ENCODE results near the gene SMIM43.

Gene SMIM43

GRCh38 chr4:121724671-121725070 lies 40.3 kb downstream of the SMIM43 start:
- no peak overlapping the region for H3K27ac ChIP-seq (ENCODE audit: low read depth in 2 of 2, low read length in 2 of 2)
- H3K9ac ChIP-seq (ENCODE audit: low read depth in 1 of 2, low read length in 2 of 2), result no peak overlapping the region
- H3K36me3 ChIP-seq (ENCODE audit: control insufficient read depth in 2 of 2, insufficient read depth in 2 of 2, low read length in 2 of 2), result no peaks in the 10 kb centered on the region
- H3K27me3 ChIP-seq (ENCODE audit: control insufficient read depth in 2 of 2, insufficient read depth in 2 of 2, low read length in 2 of 2), result no peaks in the 10 kb centered on the region
- peaks cover 0 to 3% of the 10 kb centered on the region in 2 donors for H3K4me1 ChIP-seq (ENCODE audit: control insufficient read depth in 2 of 2, insufficient read depth in 2 of 2, low read length in 2 of 2)
- no peak overlapping the region for H3K4me3 ChIP-seq (ENCODE audit: low read length in 2 of 2)
- no peaks in the 10 kb centered on the region for H3K9me3 ChIP-seq (ENCODE audit: control insufficient read depth in 2 of 2, low read length in 2 of 2)

GRCh38 chr4:121721700-121722099 lies 43.3 kb downstream of the SMIM43 start:
- Histone ChIP-seq H3K4me1 (ENCODE audit: control insufficient read depth in 2 of 2, insufficient read depth in 2 of 2, low read length in 2 of 2) (peaks cover 0 to 3% of the 10 kb centered on the region in 2 donors), H3K9me3 (ENCODE audit: control insufficient read depth in 2 of 2, low read length in 2 of 2) (no peaks in the 10 kb centered on the region), H3K4me3 (ENCODE audit: low read length in 2 of 2) (no peak overlapping the region), H3K9ac (ENCODE audit: low read depth in 1 of 2, low read length in 2 of 2) (no peak overlapping the region), H3K27ac (ENCODE audit: low read depth in 2 of 2, low read length in 2 of 2) (no peak overlapping the region), H3K27me3 (ENCODE audit: control insufficient read depth in 2 of 2, insufficient read depth in 2 of 2, low read length in 2 of 2) (no peaks in the 10 kb centered on the region), H3K36me3 (ENCODE audit: control insufficient read depth in 2 of 2, insufficient read depth in 2 of 2, low read length in 2 of 2) (no peaks in the 10 kb centered on the region)

- Histone ChIP-seq H3K27me3 (ENCODE audit: control insufficient read depth in 2 of 2, insufficient read depth in 2 of 2, low read length in 2 of 2) (no peaks in the 10 kb centered on the region), H3K9me3 (ENCODE audit: control insufficient read depth in 2 of 2, low read length in 2 of 2) (no peaks in the 10 kb centered on the region), H3K27ac (ENCODE audit: low read depth in 2 of 2, low read length in 2 of 2) (no peak overlapping the region), H3K4me3 (ENCODE audit: low read length in 2 of 2) (no peak overlapping the region), H3K4me1 (ENCODE audit: control insufficient read depth in 2 of 2, insufficient read depth in 2 of 2, low read length in 2 of 2) (peaks cover 0 to 3% of the 10 kb centered on the region in 2 donors), H3K9ac (ENCODE audit: low read depth in 1 of 2, low read length in 2 of 2) (no peak overlapping the region), H3K36me3 (ENCODE audit: control insufficient read depth in 2 of 2, insufficient read depth in 2 of 2, low read length in 2 of 2) (no peaks in the 10 kb centered on the region)
Measured at GRCh38 chr4:121720109-121720508, 44.9 kb downstream of the SMIM43 start.

GRCh38 chr4:121717680-121718237 lies 47.2 kb downstream of the SMIM43 start:
- H3K27me3 ChIP-seq (ENCODE audit: control insufficient read depth in 2 of 2, insufficient read depth in 2 of 2, low read length in 2 of 2), result no peaks in the 10 kb centered on the region
- no peak overlapping the region for H3K9ac ChIP-seq (ENCODE audit: low read depth in 1 of 2, low read length in 2 of 2)
- no peaks in the 10 kb centered on the region for H3K36me3 ChIP-seq (ENCODE audit: control insufficient read depth in 2 of 2, insufficient read depth in 2 of 2, low read length in 2 of 2)
- H3K27ac ChIP-seq (ENCODE audit: low read depth in 2 of 2, low read length in 2 of 2), result no peak overlapping the region
- H3K4me1 ChIP-seq (ENCODE audit: control insufficient read depth in 2 of 2, insufficient read depth in 2 of 2, low read length in 2 of 2), result peaks cover 0 to 3% of the 10 kb centered on the region in 2 donors
- H3K4me3 ChIP-seq (ENCODE audit: low read length in 2 of 2), result no peak overlapping the region
- no peaks in the 10 kb centered on the region for H3K9me3 ChIP-seq (ENCODE audit: control insufficient read depth in 2 of 2, low read length in 2 of 2)

GRCh38 chr4:121714548-121714947 lies 50.4 kb downstream of the SMIM43 start:
- Histone ChIP-seq H3K4me1 (ENCODE audit: control insufficient read depth in 2 of 2, insufficient read depth in 2 of 2, low read length in 2 of 2) (no peaks in the 10 kb centered on the region), H3K9ac (ENCODE audit: low read depth in 1 of 2, low read length in 2 of 2) (no peak overlapping the region), H3K36me3 (ENCODE audit: control insufficient read depth in 2 of 2, insufficient read depth in 2 of 2, low read length in 2 of 2) (no peaks in the 10 kb centered on the region), H3K27me3 (ENCODE audit: control insufficient read depth in 2 of 2, insufficient read depth in 2 of 2, low read length in 2 of 2) (no peaks in the 10 kb centered on the region), H3K4me3 (ENCODE audit: low read length in 2 of 2) (no peak overlapping the region), H3K9me3 (ENCODE audit: control insufficient read depth in 2 of 2, low read length in 2 of 2) (no peaks in the 10 kb centered on the region), H3K27ac (ENCODE audit: low read depth in 2 of 2, low read length in 2 of 2) (no peak overlapping the region)

- no peaks in the 10 kb centered on the region for H3K27me3 ChIP-seq (ENCODE audit: control insufficient read depth in 2 of 2, insufficient read depth in 2 of 2, low read length in 2 of 2)
- no peaks in the 10 kb centered on the region for H3K9me3 ChIP-seq (ENCODE audit: control insufficient read depth in 2 of 2, low read length in 2 of 2)
- no peak overlapping the region for H3K4me3 ChIP-seq (ENCODE audit: low read length in 2 of 2)
- H3K27ac ChIP-seq (ENCODE audit: low read depth in 2 of 2, low read length in 2 of 2), result no peak overlapping the region
- no peaks in the 10 kb centered on the region for H3K4me1 ChIP-seq (ENCODE audit: control insufficient read depth in 2 of 2, insufficient read depth in 2 of 2, low read length in 2 of 2)
- no peak overlapping the region for H3K9ac ChIP-seq (ENCODE audit: low read depth in 1 of 2, low read length in 2 of 2)
- no peaks in the 10 kb centered on the region for H3K36me3 ChIP-seq (ENCODE audit: control insufficient read depth in 2 of 2, insufficient read depth in 2 of 2, low read length in 2 of 2)
Measured at GRCh38 chr4:121712783-121713182, 52.2 kb downstream of the SMIM43 start.

GRCh38 chr4:121712001-121712651 lies 52.8 kb downstream of the SMIM43 start:
- peak overlapping the region; percentile 16 to 52 for H3K27ac ChIP-seq (ENCODE audit: low read depth in 2 of 2, low read length in 2 of 2)

GRCh38 chr4:121711263-121712000 lies 53.5 kb downstream of the SMIM43 start:
- Histone ChIP-seq H3K27me3 (ENCODE audit: control insufficient read depth in 2 of 2, insufficient read depth in 2 of 2, low read length in 2 of 2) (no peaks in the 10 kb centered on the region), H3K27ac (ENCODE audit: low read depth in 2 of 2, low read length in 2 of 2) (peak overlapping the region; percentile 16 to 52), H3K4me3 (ENCODE audit: low read length in 2 of 2) (peak overlapping the region in 1 of 2 donors; percentile 19), H3K4me1 (ENCODE audit: control insufficient read depth in 2 of 2, insufficient read depth in 2 of 2, low read length in 2 of 2) (no peaks in the 10 kb centered on the region), H3K9ac (ENCODE audit: low read depth in 1 of 2, low read length in 2 of 2) (peak overlapping the region in 1 of 2 donors; percentile 37), H3K9me3 (ENCODE audit: control insufficient read depth in 2 of 2, low read length in 2 of 2) (no peaks in the 10 kb centered on the region), H3K36me3 (ENCODE audit: control insufficient read depth in 2 of 2, insufficient read depth in 2 of 2, low read length in 2 of 2) (no peaks in the 10 kb centered on the region)

More at GRCh38 chr4:121712001-121712651, 52.8 kb downstream of the SMIM43 start:
- H3K36me3 ChIP-seq (ENCODE audit: control insufficient read depth in 2 of 2, insufficient read depth in 2 of 2, low read length in 2 of 2), result no peaks in the 10 kb centered on the region
- no peaks in the 10 kb centered on the region for H3K9me3 ChIP-seq (ENCODE audit: control insufficient read depth in 2 of 2, low read length in 2 of 2)
- H3K4me3 ChIP-seq (ENCODE audit: low read length in 2 of 2), result no peak overlapping the region
- no peaks in the 10 kb centered on the region for H3K4me1 ChIP-seq (ENCODE audit: control insufficient read depth in 2 of 2, insufficient read depth in 2 of 2, low read length in 2 of 2)
- no peak overlapping the region for H3K9ac ChIP-seq (ENCODE audit: low read depth in 1 of 2, low read length in 2 of 2)
- no peaks in the 10 kb centered on the region for H3K27me3 ChIP-seq (ENCODE audit: control insufficient read depth in 2 of 2, insufficient read depth in 2 of 2, low read length in 2 of 2)

- Histone ChIP-seq H3K4me3 (ENCODE audit: low read length in 2 of 2) (no peak overlapping the region), H3K9ac (ENCODE audit: low read depth in 1 of 2, low read length in 2 of 2) (no peak overlapping the region), H3K27ac (ENCODE audit: low read depth in 2 of 2, low read length in 2 of 2) (no peak overlapping the region), H3K9me3 (ENCODE audit: control insufficient read depth in 2 of 2, low read length in 2 of 2) (no peaks in the 10 kb centered on the region), H3K4me1 (ENCODE audit: control insufficient read depth in 2 of 2, insufficient read depth in 2 of 2, low read length in 2 of 2) (no peaks in the 10 kb centered on the region), H3K36me3 (ENCODE audit: control insufficient read depth in 2 of 2, insufficient read depth in 2 of 2, low read length in 2 of 2) (no peaks in the 10 kb centered on the region), H3K27me3 (ENCODE audit: control insufficient read depth in 2 of 2, insufficient read depth in 2 of 2, low read length in 2 of 2) (no peaks in the 10 kb centered on the region)
Measured at GRCh38 chr4:121709766-121710405, 55.1 kb downstream of the SMIM43 start.
